HCT116 (cell line): Measurements from ENCODE around the gene ATG14. TPM values are rescaled to one million over a fixed set of nuclear protein-coding genes. Genes with fewer than 3 reads are reported as not detected.

Source experiments
- ATAC-seq: fragments of 200-7000 bp; cut with Tn5 transposase; 2 replicates; pipeline ENCODE4 v1.9.1; 2020; ENCODE audit warnings: mild to moderate bottlenecking, moderate library complexity
- BruUV-seq: library from RNA; stranded (reverse); fragments of 400-500 nt; replicated peaks from 2 replicates; lab custom pipeline; 2021; lab: Mats Ljungman, UMichigan
- CTCF ChIA-PET: fragments of 300-600 bp; sonication (Branson Sonifier 250); formaldehyde crosslinking; loops from one replicate; lab custom pipeline; 2021; ENCODE audit warnings: antibody characterized with exemption; lab: Charles Lee
- POLR2A ChIA-PET: fragments of 300-600, 350-600 bp; sonication (Branson Sonifier 250); formaldehyde crosslinking; loops from one replicate; lab custom pipeline; 2021; ENCODE audit warnings: antibody characterized with exemption; lab: Charles Lee
- RAD21 ChIA-PET, 2 experiments: fragments of 300-600 bp; sonication (Branson Sonifier 250); formaldehyde crosslinking; loops; one replicate each; lab custom pipeline; 2023; ENCODE audit warnings: low total read pairs in 2 of 2; ENCODE audit not compliant: uncharacterized antibody in 2 of 2, unreplicated experiment in 2 of 2, low non-redundant PET in 1 of 2; lab: Charles Lee
- DNase-seq: peaks from one replicate; pipeline ENCODE4 v3.0.0-alpha.2; 2010; ENCODE audit warnings: low read depth, low spot score
- H2AFZ ChIP-seq: fragments of 200-600 bp; shearing (Covaris generic), sonication (generic); 2 replicates; pipeline ENCODE4 v1.6.1; 2017; ENCODE audit warnings: low read depth, mixed run types, mixed read lengths, antibody characterized with exemption, low read length; ENCODE audit not compliant: poor library complexity, severe bottlenecking
- H3K27ac ChIP-seq: 2 replicates; pipeline ENCODE4 v1.5.1; 2012; ENCODE audit warnings: low read depth, low read length
- H3K27me3 ChIP-seq: fragments of 200-600 bp; sonication (generic); 2 replicates; pipeline ENCODE4 v1.6.1; 2016; ENCODE audit warnings: mixed run types, low read length, mixed read lengths; ENCODE audit not compliant: insufficient read depth
- H3K36me3 ChIP-seq, 2 experiments: fragments of 200-500 bp in 1 of 2; fragments of 200-600 bp in 1 of 2; sonication (Bioruptor generic) in 1 of 2; sonication (generic) in 1 of 2; 2 replicates each; pipeline versions ENCODE4 v1.5.1 to v1.6.1; 2014 to 2016; ENCODE audit warnings: low read length in 2 of 2, inconsistent platforms in 1 of 2, mixed read lengths in 1 of 2, mixed run types in 1 of 2; ENCODE audit not compliant: insufficient read depth in 2 of 2, control insufficient read depth in 1 of 2
- H3K4me1 ChIP-seq, 2 experiments: fragments of 200-600 bp in 1 of 2; sonication (generic) in 1 of 2; 2 replicates each; pipeline versions ENCODE4 v1.5.1 to v1.6.1; 2012 to 2017; ENCODE audit warnings: low read length in 2 of 2, inconsistent platforms in 1 of 2, mild to moderate bottlenecking in 1 of 2, mixed read lengths in 1 of 2, mixed run types in 1 of 2, moderate library complexity in 1 of 2; ENCODE audit not compliant: insufficient read depth in 2 of 2, control insufficient read depth in 1 of 2
- H3K4me2 ChIP-seq: fragments of 200-600 bp; sonication (generic); 2 replicates; pipeline ENCODE4 v1.6.1; 2017; ENCODE audit warnings: mixed run types, low read length, mixed read lengths
- H3K4me3 ChIP-seq, 2 experiments: fragments of 200-600 bp in 1 of 2; sonication (generic) in 1 of 2; replicated peaks in 1 of 2; 2 replicates each; pipeline ENCODE4 v1.5.1; 2011 to 2016; ENCODE audit warnings: low read length in 2 of 2, control low read depth in 1 of 2, low read depth in 1 of 2, mild to moderate bottlenecking in 1 of 2, mixed read lengths in 1 of 2, mixed run types in 1 of 2
- H3K79me2 ChIP-seq: fragments of 200-600 bp; sonication (generic); 2 replicates; pipeline ENCODE4 v1.6.1; 2017; ENCODE audit warnings: mild to moderate bottlenecking, mixed run types, low read length, moderate library complexity, mixed read lengths; ENCODE audit not compliant: insufficient read depth
- H3K9ac ChIP-seq: fragments of 200-600 bp; sonication (generic); 2 replicates; pipeline ENCODE4 v1.6.1; 2016; ENCODE audit warnings: low read length, mixed read lengths
- H3K9me2 ChIP-seq: fragments of 200-600 bp; sonication (generic), shearing (Covaris generic); 2 replicates; pipeline ENCODE4 v1.6.1; 2017; ENCODE audit warnings: mixed run types, mild to moderate bottlenecking, moderate library complexity; ENCODE audit not compliant: insufficient read depth
- H3K9me3 ChIP-seq, 2 experiments: fragments of 200-500 bp in 1 of 2; fragments of 200-600 bp in 1 of 2; sonication (Bioruptor generic) in 1 of 2; sonication (generic) in 1 of 2; 2 replicates each; pipeline ENCODE4 v1.6.1; 2014 to 2017; ENCODE audit warnings: low read length in 2 of 2, mixed read lengths in 2 of 2, inconsistent platforms in 1 of 2, low read depth in 1 of 2, mild to moderate bottlenecking in 1 of 2, mixed run types in 1 of 2, moderate library complexity in 1 of 2; ENCODE audit not compliant: control insufficient read depth in 1 of 2, insufficient read depth in 1 of 2
- H4K20me1 ChIP-seq: fragments of 200-600 bp; sonication (generic), shearing (Covaris generic); 2 replicates; pipeline ENCODE4 v1.6.1; 2017; ENCODE audit warnings: mixed run types, mild to moderate bottlenecking, moderate library complexity; ENCODE audit not compliant: insufficient read depth
- CBX3 ChIP-seq: IDR thresholded peaks from 2 replicates; pipeline ENCODE4 v1.6.1; 2012; ENCODE audit warnings: low read depth
- CTCF ChIP-seq, 3 experiments: fragments of 200-600 bp in 1 of 3; sonication (generic) in 1 of 3; IDR thresholded peaks in 2 of 3; conservative IDR thresholded peaks in 1 of 3; 2 replicates each; pipeline ENCODE4 v1.5.1; 2012 to 2017; ENCODE audit warnings: low read depth in 2 of 3, low read length in 2 of 3, antibody characterized with exemption in 1 of 3, borderline replicate concordance in 1 of 3, control low read depth in 1 of 3, mild to moderate bottlenecking in 1 of 3, mixed read lengths in 1 of 3, mixed run types in 1 of 3, moderate library complexity in 1 of 3; ENCODE audit not compliant: insufficient read depth in 1 of 3
- EGR1 ChIP-seq: IDR thresholded peaks from 2 replicates; pipeline ENCODE4 v1.6.1; 2012; ENCODE audit warnings: low read depth
- ELF1 ChIP-seq: IDR thresholded peaks from 2 replicates; pipeline ENCODE4 v1.6.1; 2012; ENCODE audit warnings: low read depth, borderline replicate concordance
- EZH2 ChIP-seq: fragments of 200-600 bp; sonication (generic); IDR thresholded peaks from 2 replicates; pipeline ENCODE4 v1.6.1; 2017; ENCODE audit warnings: antibody characterized with exemption, mixed run types
- EZH2phosphoT487 ChIP-seq: fragments of 200-600 bp; IDR thresholded peaks from 2 replicates; pipeline ENCODE4 v1.6.1; 2018; ENCODE audit warnings: antibody characterized with exemption, borderline replicate concordance
- FOSL1 ChIP-seq: IDR thresholded peaks from 2 replicates; pipeline ENCODE4 v1.6.1; 2012; ENCODE audit warnings: low read depth
- JUND ChIP-seq: IDR thresholded peaks from 2 replicates; pipeline ENCODE4 v1.6.1; 2012
- MAX ChIP-seq: IDR thresholded peaks from 2 replicates; pipeline ENCODE4 v1.6.1; 2012
- POLR2A ChIP-seq: IDR thresholded peaks from 2 replicates; pipeline ENCODE4 v1.7.0; 2011; ENCODE audit warnings: borderline replicate concordance; ENCODE audit not compliant: insufficient read depth, insufficient read length; ENCODE audit errors: extremely low read depth
- POLR2AphosphoS5 ChIP-seq: IDR thresholded peaks from 2 replicates; pipeline ENCODE4 v1.6.1; 2011; ENCODE audit warnings: mild to moderate bottlenecking, low read depth, low read length, moderate library complexity
- RAD21 ChIP-seq: IDR thresholded peaks from 2 replicates; pipeline ENCODE4 v1.6.1; 2012; ENCODE audit warnings: low read depth, mild to moderate bottlenecking
- SIN3A ChIP-seq: IDR thresholded peaks from 2 replicates; pipeline ENCODE4 v1.6.1; 2012; ENCODE audit warnings: low read depth
- SP1 ChIP-seq: IDR thresholded peaks from 2 replicates; pipeline ENCODE4 v1.6.1; 2012; ENCODE audit warnings: low read depth
- SRF ChIP-seq: IDR thresholded peaks from 2 replicates; pipeline ENCODE4 v1.6.1; 2012; ENCODE audit warnings: low read depth
- YY1 ChIP-seq: IDR thresholded peaks from 2 replicates; pipeline ENCODE4 v1.6.1; 2011; ENCODE audit warnings: low read length, low read depth, moderate library complexity, mild to moderate bottlenecking; ENCODE audit not compliant: insufficient replicate concordance; ENCODE audit errors: extremely low read depth
- ZFX ChIP-seq: fragments of 450-650 bp; IDR thresholded peaks from 2 replicates; pipeline ENCODE4 v1.6.1; 2017
- ZNF274 ChIP-seq: fragments of 200-500 bp; sonication (Bioruptor generic); IDR thresholded peaks from 2 replicates; pipeline ENCODE4 v1.6.1; 2014; ENCODE audit warnings: mild to moderate bottlenecking, low read depth, low read length, inconsistent platforms
- intact Hi-C: fragments of 100-400 bp; cut with micrococcal nuclease; formaldehyde crosslinking; loops from 2 replicates; pipeline ENCODE4 v1.10.0; 2022
- total RNA-seq: library from RNA; stranded (reverse); gene quantifications from one replicate; pipeline ENCODE4 v1.2.1, GENCODE V29; 2021; ENCODE audit not compliant: unreplicated experiment

The ATG14 gene
- total RNA-seq, 1 experiment from 2014 or later, result 9.9 TPM

- TF ChIP-seq POLR2A, result no peak
Observed at GRCh38 chr14:55317542-55318306, 93.9 kb downstream of the ATG14 start (continued).

- RAD21 ChIA-PET, result no interaction called here
- no peak overlapping the region for H3K27ac ChIP-seq
- no peaks in the 10 kb centered on the region for H4K20me1 ChIP-seq
- TF ChIP-seq JUND (no peak), EZH2 (no peak), CTCF (IDR thresholded peaks at IDR 0.05 in 2 of 3, conservative IDR thresholded peaks at IDR 0.05 in 1 of 3; ENCODE audit: borderline replicate concordance in 1 of 3, insufficient read depth in 1 of 3, low read depth in 2 of 3, low read length in 2 of 3) (no peak), ZNF274 (no peak), SP1 (no peak), SIN3A (no peak), RAD21 (no peak), MAX (no peak), EGR1 (no peak), ELF1 (no peak), FOSL1 (no peak), ZFX (no peak), EZH2phosphoT487 (no peak), SRF (no peak), YY1 (no peak), CBX3 (no peak), POLR2AphosphoS5 (no peak)
- H2AFZ ChIP-seq, result no peak overlapping the region
- no peak for DNase-seq
- H3K9me2 ChIP-seq, result no peaks in the 10 kb centered on the region
- no peak overlapping the region for H3K4me2 ChIP-seq
- ATAC-seq, result no peak
- POLR2A ChIA-PET, result no interaction called here
- H3K27me3 ChIP-seq, result no peaks in the 10 kb centered on the region
- H3K4me3 ChIP-seq, result no peak overlapping the region
- H3K9me3 ChIP-seq, result peaks cover 4 to 13% of the 10 kb centered on the region in 2 experiments; a peak in 2 of 4 replicates
- peaks cover 5% of the 10 kb centered on the region for H3K79me2 ChIP-seq
- H3K36me3 ChIP-seq, result peaks cover 0 to 12% of the 10 kb centered on the region in 2 experiments; a peak in 2 of 4 replicates
- BruUV-seq, result no TSS peak
- intact Hi-C loops, result no loop called here
- CTCF ChIA-PET, result no interaction called here
- H3K4me1 ChIP-seq, result no peaks in the 10 kb centered on the region
- no peak overlapping the region for H3K9ac ChIP-seq
Observed at GRCh38 chr14:55316564-55316963, 95.1 kb downstream of the ATG14 start.
